ENCODE data around the gene WIPF1. TPM values are rescaled to one million over a fixed set of nuclear protein-coding genes. Genes with fewer than 3 reads are reported as not detected.

WIPF1 gene
- total RNA-seq, 1 experiment from 2014 or later, result 6.4 TPM

DNA sequence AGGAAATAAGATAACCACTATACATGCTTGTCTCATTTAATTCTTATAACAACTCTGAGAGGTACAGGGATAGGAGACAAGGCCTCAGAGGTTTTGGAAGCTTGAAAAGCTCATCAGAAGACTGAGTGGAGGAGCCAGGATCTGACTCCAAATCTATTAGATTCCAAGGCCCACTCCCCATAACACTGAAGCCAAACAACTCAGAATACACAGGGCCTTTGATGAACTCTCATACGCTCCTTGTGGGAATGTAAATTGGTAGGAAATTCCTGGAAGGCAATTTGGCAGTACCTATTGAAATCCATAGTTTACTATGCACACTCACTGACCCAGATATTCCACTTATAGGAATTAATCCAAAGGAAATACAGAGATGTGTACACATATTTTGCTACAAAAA lies 27.9 kb downstream of the WIPF1 start (continued):
- TF ChIP-seq, protein P1, sequence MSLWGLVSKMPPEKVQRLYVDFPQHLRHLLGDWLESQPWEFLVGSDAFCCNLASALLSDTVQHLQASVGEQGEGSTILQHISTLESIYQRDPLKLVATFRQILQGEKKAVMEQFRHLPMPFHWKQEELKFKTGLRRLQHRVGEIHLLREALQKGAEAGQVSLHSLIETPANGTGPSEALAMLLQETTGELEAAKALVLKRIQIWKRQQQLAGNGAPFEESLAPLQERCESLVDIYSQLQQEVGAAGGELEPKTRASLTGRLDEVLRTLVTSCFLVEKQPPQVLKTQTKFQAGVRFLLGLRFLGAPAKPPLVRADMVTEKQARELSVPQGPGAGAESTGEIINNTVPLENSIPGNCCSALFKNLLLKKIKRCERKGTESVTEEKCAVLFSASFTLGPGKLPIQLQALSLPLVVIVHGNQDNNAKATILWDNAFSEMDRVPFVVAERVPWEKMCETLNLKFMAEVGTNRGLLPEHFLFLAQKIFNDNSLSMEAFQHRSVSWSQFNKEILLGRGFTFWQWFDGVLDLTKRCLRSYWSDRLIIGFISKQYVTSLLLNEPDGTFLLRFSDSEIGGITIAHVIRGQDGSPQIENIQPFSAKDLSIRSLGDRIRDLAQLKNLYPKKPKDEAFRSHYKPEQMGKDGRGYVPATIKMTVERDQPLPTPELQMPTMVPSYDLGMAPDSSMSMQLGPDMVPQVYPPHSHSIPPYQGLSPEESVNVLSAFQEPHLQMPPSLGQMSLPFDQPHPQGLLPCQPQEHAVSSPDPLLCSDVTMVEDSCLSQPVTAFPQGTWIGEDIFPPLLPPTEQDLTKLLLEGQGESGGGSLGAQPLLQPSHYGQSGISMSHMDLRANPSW (CRISPR knock-in tag; conservative IDR thresholded peaks at IDR 0.05; ENCODE audit: low read depth), result no peak
- TF ChIP-seq FOXJ3 (CRISPR knock-in tag; IDR thresholded peaks at IDR 0.05; ENCODE audit: borderline replicate concordance), result no peak
- TF ChIP-seq, protein P2, sequence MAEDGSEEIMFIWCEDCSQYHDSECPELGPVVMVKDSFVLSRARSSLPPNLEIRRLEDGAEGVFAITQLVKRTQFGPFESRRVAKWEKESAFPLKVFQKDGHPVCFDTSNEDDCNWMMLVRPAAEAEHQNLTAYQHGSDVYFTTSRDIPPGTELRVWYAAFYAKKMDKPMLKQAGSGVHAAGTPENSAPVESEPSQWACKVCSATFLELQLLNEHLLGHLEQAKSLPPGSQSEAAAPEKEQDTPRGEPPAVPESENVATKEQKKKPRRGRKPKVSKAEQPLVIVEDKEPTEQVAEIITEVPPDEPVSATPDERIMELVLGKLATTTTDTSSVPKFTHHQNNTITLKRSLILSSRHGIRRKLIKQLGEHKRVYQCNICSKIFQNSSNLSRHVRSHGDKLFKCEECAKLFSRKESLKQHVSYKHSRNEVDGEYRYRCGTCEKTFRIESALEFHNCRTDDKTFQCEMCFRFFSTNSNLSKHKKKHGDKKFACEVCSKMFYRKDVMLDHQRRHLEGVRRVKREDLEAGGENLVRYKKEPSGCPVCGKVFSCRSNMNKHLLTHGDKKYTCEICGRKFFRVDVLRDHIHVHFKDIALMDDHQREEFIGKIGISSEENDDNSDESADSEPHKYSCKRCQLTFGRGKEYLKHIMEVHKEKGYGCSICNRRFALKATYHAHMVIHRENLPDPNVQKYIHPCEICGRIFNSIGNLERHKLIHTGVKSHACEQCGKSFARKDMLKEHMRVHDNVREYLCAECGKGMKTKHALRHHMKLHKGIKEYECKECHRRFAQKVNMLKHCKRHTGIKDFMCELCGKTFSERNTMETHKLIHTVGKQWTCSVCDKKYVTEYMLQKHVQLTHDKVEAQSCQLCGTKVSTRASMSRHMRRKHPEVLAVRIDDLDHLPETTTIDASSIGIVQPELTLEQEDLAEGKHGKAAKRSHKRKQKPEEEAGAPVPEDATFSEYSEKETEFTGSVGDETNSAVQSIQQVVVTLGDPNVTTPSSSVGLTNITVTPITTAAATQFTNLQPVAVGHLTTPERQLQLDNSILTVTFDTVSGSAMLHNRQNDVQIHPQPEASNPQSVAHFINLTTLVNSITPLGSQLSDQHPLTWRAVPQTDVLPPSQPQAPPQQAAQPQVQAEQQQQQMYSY (CRISPR knock-in tag; IDR thresholded peaks at IDR 0.05), result no peak
- no peak for TF ChIP-seq ZNF416 (CRISPR knock-in tag; IDR thresholded peaks at IDR 0.05)
- TF ChIP-seq, protein P3, sequence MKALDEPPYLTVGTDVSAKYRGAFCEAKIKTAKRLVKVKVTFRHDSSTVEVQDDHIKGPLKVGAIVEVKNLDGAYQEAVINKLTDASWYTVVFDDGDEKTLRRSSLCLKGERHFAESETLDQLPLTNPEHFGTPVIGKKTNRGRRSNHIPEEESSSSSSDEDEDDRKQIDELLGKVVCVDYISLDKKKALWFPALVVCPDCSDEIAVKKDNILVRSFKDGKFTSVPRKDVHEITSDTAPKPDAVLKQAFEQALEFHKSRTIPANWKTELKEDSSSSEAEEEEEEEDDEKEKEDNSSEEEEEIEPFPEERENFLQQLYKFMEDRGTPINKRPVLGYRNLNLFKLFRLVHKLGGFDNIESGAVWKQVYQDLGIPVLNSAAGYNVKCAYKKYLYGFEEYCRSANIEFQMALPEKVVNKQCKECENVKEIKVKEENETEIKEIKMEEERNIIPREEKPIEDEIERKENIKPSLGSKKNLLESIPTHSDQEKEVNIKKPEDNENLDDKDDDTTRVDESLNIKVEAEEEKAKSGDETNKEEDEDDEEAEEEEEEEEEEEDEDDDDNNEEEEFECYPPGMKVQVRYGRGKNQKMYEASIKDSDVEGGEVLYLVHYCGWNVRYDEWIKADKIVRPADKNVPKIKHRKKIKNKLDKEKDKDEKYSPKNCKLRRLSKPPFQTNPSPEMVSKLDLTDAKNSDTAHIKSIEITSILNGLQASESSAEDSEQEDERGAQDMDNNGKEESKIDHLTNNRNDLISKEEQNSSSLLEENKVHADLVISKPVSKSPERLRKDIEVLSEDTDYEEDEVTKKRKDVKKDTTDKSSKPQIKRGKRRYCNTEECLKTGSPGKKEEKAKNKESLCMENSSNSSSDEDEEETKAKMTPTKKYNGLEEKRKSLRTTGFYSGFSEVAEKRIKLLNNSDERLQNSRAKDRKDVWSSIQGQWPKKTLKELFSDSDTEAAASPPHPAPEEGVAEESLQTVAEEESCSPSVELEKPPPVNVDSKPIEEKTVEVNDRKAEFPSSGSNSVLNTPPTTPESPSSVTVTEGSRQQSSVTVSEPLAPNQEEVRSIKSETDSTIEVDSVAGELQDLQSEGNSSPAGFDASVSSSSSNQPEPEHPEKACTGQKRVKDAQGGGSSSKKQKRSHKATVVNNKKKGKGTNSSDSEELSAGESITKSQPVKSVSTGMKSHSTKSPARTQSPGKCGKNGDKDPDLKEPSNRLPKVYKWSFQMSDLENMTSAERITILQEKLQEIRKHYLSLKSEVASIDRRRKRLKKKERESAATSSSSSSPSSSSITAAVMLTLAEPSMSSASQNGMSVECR (CRISPR knock-in tag; IDR thresholded peaks at IDR 0.05; ENCODE audit: borderline replicate concordance), result no peak
- no peak for TF ChIP-seq NFYB (CRISPR knock-in tag; conservative IDR thresholded peaks at IDR 0.05; ENCODE audit: low read depth)
- no peak for TF ChIP-seq TP53 (CRISPR knock-in tag; IDR thresholded peaks at IDR 0.05)

DNA sequence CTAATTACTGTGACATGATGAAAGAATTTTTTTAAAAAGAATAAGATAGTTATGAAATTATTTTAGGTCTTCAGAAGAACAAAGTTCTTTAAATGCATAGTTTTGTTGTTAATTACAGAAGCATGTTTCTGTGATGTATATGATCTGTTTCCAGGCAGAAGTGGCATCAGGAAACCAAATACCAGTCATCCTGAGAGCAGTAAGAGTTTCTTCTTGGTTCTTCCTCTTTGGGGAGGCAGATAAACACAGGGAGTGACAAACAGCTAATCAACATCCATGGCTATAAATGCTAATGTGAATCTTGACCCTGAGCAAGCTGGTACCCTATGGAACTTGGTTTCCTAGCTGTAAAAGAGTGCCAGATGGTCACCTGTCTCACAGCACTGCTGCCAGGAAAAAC lies 29.2 kb downstream of the WIPF1 start:
- ChIA-PET CTCF (no interaction called here), POLR2A (no interaction called here)
- ATAC-seq (no peak), DNase-seq (ENCODE audit: low spot score) (no peak)
- H3K9me3 Mint-ChIP-seq, result no peaks in the 10 kb centered on the region
- peaks cover 4% of the 10 kb centered on the region; the same call in 1 of the 2 replicates for H3K36me3 Mint-ChIP-seq
- no peak overlapping the region for H3K4me3 Mint-ChIP-seq
- TF ChIP-seq, protein P4, sequence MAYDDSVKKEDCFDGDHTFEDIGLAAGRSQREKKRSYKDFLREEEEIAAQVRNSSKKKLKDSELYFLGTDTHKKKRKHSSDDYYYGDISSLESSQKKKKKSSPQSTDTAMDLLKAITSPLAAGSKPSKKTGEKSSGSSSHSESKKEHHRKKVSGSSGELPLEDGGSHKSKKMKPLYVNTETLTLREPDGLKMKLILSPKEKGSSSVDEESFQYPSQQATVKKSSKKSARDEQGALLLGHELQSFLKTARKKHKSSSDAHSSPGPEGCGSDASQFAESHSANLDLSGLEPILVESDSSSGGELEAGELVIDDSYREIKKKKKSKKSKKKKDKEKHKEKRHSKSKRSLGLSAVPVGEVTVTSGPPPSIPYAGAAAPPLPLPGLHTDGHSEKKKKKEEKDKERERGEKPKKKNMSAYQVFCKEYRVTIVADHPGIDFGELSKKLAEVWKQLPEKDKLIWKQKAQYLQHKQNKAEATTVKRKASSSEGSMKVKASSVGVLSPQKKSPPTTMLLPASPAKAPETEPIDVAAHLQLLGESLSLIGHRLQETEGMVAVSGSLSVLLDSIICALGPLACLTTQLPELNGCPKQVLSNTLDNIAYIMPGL (CRISPR knock-in tag; IDR thresholded peaks at IDR 0.05), result no peak
- TF ChIP-seq, protein P5, sequence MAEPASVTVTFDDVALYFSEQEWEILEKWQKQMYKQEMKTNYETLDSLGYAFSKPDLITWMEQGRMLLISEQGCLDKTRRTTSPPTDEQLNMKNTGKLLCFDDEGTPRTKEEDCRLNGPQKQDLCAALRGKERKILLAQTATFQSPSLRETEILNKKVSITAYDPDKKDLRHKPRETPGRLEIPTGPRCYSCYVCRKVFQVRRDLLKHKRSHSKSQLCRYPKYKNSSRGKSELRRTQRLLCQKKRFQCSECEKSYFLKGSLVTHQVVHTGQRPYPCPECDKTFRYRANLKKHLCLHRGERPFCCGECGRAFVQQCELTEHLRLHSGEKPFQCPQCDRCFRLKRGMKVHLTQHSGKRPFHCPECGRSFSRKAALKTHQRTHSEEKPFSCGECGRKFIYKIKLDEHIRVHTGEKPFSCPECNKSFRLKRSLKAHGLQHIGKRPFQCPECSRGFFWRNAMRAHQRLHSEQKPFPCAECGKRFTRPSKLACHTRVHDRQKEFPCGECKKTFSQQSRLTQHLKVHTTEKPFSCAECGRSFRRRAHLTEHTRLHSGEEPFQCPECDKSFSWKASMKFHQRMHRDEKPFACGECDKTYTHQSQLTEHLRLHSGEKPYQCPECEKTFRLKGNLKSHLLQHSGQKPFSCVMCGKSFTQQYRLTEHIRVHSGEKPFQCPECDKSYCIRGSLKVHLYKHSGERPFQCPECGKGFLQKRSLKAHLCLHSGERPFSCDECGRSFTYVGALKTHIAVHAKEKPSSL (CRISPR knock-in tag; conservative IDR thresholded peaks at IDR 0.05), result no peak
- TF ChIP-seq, protein P6, sequence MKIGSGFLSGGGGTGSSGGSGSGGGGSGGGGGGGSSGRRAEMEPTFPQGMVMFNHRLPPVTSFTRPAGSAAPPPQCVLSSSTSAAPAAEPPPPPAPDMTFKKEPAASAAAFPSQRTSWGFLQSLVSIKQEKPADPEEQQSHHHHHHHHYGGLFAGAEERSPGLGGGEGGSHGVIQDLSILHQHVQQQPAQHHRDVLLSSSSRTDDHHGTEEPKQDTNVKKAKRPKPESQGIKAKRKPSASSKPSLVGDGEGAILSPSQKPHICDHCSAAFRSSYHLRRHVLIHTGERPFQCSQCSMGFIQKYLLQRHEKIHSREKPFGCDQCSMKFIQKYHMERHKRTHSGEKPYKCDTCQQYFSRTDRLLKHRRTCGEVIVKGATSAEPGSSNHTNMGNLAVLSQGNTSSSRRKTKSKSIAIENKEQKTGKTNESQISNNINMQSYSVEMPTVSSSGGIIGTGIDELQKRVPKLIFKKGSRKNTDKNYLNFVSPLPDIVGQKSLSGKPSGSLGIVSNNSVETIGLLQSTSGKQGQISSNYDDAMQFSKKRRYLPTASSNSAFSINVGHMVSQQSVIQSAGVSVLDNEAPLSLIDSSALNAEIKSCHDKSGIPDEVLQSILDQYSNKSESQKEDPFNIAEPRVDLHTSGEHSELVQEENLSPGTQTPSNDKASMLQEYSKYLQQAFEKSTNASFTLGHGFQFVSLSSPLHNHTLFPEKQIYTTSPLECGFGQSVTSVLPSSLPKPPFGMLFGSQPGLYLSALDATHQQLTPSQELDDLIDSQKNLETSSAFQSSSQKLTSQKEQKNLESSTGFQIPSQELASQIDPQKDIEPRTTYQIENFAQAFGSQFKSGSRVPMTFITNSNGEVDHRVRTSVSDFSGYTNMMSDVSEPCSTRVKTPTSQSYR (CRISPR knock-in tag; IDR thresholded peaks at IDR 0.05), result no peak
- TF ChIP-seq ZNF671 (CRISPR knock-in tag; IDR thresholded peaks at IDR 0.05), result no peak
- no peak overlapping the region for H3K27ac Mint-ChIP-seq
- no peaks in the 10 kb centered on the region for H3K27me3 Mint-ChIP-seq (ENCODE audit: low read depth)
- no peaks in the 10 kb centered on the region for H3K4me1 Mint-ChIP-seq

Data from WTC11 (cell line).